H1 (cell line): Measurements from ENCODE around the gene GRP. TPM values are rescaled to one million over a fixed set of nuclear protein-coding genes. Genes with fewer than 3 reads are reported as not detected.
A peak's percentile ranks its signal among the peaks of the same experiment; 100 is the strongest.

Experiments used
- CTCF ChIA-PET: fragments of 300-600 bp; sonication (Branson Sonifier 250); formaldehyde crosslinking; loops from one replicate; lab custom pipeline; 2021; ENCODE audit not compliant: partially characterized antibody; lab: Charles Lee
- POLR2A ChIA-PET: fragments of 300-600 bp; sonication (Branson Sonifier 250); formaldehyde crosslinking; loops from one replicate; lab custom pipeline; 2021; ENCODE audit warnings: inconsistent platforms; ENCODE audit not compliant: partially characterized antibody; lab: Charles Lee
- DNase-seq, 2 experiments: peaks; one replicate each; pipeline versions ENCODE4 v3.0.0 to v3.0.0-alpha.2; 2010 to 2022; ENCODE audit warnings: low spot score in 2 of 2, low read depth in 1 of 2, mixed read lengths in 1 of 2
- FAIRE-seq: peaks from 2 replicates; lab custom pipeline; 2011; peaks lifted over from hg19 to GRCh38; lab: Jason Lieb, UNC
- H2AFZ ChIP-seq: 2 replicates; pipeline ENCODE4 v1.8.1; 2012; ENCODE audit warnings: low read length, inconsistent platforms
- H2AK5ac ChIP-seq: 2 replicates; pipeline ENCODE4 v1.6.1; 2013; ENCODE audit warnings: low read depth, low read length
- H2BK120ac ChIP-seq: replicated peaks from 2 replicates; pipeline ENCODE3; 2013; ENCODE audit warnings: low read depth, low read length, inconsistent platforms
- H2BK12ac ChIP-seq: 2 replicates; pipeline ENCODE4 v1.6.1; 2013; ENCODE audit warnings: low read depth, low read length
- H2BK15ac ChIP-seq: 2 replicates; pipeline ENCODE4 v1.6.1; 2013; ENCODE audit warnings: low read length
- H2BK20ac ChIP-seq: 2 replicates; pipeline ENCODE4 v1.6.1; 2013; ENCODE audit warnings: low read length
- H2BK5ac ChIP-seq: 2 replicates; pipeline ENCODE4 v1.6.1; 2013; ENCODE audit warnings: low read depth, low read length
- H3K14ac ChIP-seq: 2 replicates; pipeline ENCODE4 v1.6.1; 2013; ENCODE audit warnings: inconsistent platforms; ENCODE audit not compliant: insufficient read length
- H3K18ac ChIP-seq: 2 replicates; pipeline ENCODE4 v1.6.1; 2013; ENCODE audit warnings: low read length; ENCODE audit errors: extremely low read depth
- H3K23ac ChIP-seq: 2 replicates; pipeline ENCODE4 v1.6.1; 2013; ENCODE audit warnings: inconsistent platforms; ENCODE audit not compliant: insufficient read length
- H3K23me2 ChIP-seq: 2 replicates; pipeline ENCODE4 v1.6.1; 2013; ENCODE audit warnings: low read depth, low read length
- H3K27ac ChIP-seq: 2 replicates; pipeline ENCODE4 v1.6.1; 2011; ENCODE audit warnings: low read depth, low read length, inconsistent platforms
- H3K27me3 ChIP-seq, 4 experiments: replicated peaks in 1 of 4; 1 replicate in 1 of 4; 2 replicates in 3 of 4; pipeline versions ENCODE4 v1.6.1 to v1.8.1; 2011 to 2013; ENCODE audit warnings: low read length in 3 of 4, mild to moderate bottlenecking in 3 of 4, inconsistent platforms in 2 of 4, mixed read lengths in 2 of 4, moderate library complexity in 1 of 4; ENCODE audit not compliant: control insufficient read depth in 3 of 4, insufficient read depth in 3 of 4; ENCODE audit errors: extremely low read depth in 1 of 4
- H3K36me3 ChIP-seq, 4 experiments: 2 replicates each; pipeline versions ENCODE4 v1.6.1 to v1.8.1; 2011 to 2013; ENCODE audit warnings: mild to moderate bottlenecking in 4 of 4, low read length in 3 of 4, moderate library complexity in 2 of 4, control low read depth in 1 of 4, inconsistent platforms in 1 of 4; ENCODE audit not compliant: insufficient read depth in 4 of 4, control insufficient read depth in 2 of 4
- H3K4ac ChIP-seq: replicated peaks from 2 replicates; pipeline ENCODE3; 2013; ENCODE audit warnings: low read length, low read depth, mixed read lengths, inconsistent platforms; ENCODE audit not compliant: insufficient read length
- H3K4me1 ChIP-seq, 4 experiments: replicated peaks in 1 of 4; 1 replicate in 1 of 4; 2 replicates in 3 of 4; pipeline versions ENCODE4 v1.6.1 to v1.8.1; 2011 to 2013; ENCODE audit warnings: low read length in 3 of 4, inconsistent platforms in 2 of 4, mixed read lengths in 1 of 4; ENCODE audit not compliant: insufficient read depth in 4 of 4, control insufficient read depth in 3 of 4
- H3K4me2 ChIP-seq, 2 experiments: 2 replicates each; pipeline versions ENCODE4 v1.6.1 to v1.8.1; 2011 to 2013; ENCODE audit warnings: low read depth in 2 of 2, low read length in 2 of 2, control low read depth in 1 of 2, inconsistent platforms in 1 of 2, mild to moderate bottlenecking in 1 of 2; ENCODE audit not compliant: insufficient read depth in 1 of 2
- H3K4me3 ChIP-seq, 4 experiments: fragments of 200-600, 300-600 bp in 1 of 4; sonication (generic), shearing (Covaris generic), sonication (Bioruptor Twin) in 1 of 4; 2 replicates each; pipeline versions ENCODE4 v1.5.1 to v1.8.1; 2011 to 2016; ENCODE audit warnings: low read length in 4 of 4, low read depth in 3 of 4, control low read depth in 2 of 4, inconsistent platforms in 2 of 4, mild to moderate bottlenecking in 2 of 4, mixed read lengths in 1 of 4, moderate library complexity in 1 of 4; ENCODE audit not compliant: insufficient read depth in 2 of 4; ENCODE audit errors: extremely low read depth in 1 of 4
- H3K56ac ChIP-seq: replicated peaks from 2 replicates; pipeline ENCODE3; 2013; ENCODE audit warnings: low read depth, mild to moderate bottlenecking, mixed read lengths, low read length, inconsistent platforms; ENCODE audit not compliant: insufficient read length
- H3K79me1 ChIP-seq: 2 replicates; pipeline ENCODE4 v1.6.1; 2013; ENCODE audit warnings: low read depth, low read length, control low read depth
- H3K79me2 ChIP-seq, 2 experiments: 2 replicates each; pipeline versions ENCODE4 v1.6.1 to v1.8.1; 2012 to 2013; ENCODE audit warnings: low read length in 2 of 2, mild to moderate bottlenecking in 2 of 2, inconsistent platforms in 1 of 2; ENCODE audit not compliant: insufficient read depth in 2 of 2, control insufficient read depth in 1 of 2
- H3K9ac ChIP-seq, 4 experiments: replicated peaks in 1 of 4; 1 replicate in 1 of 4; 2 replicates in 3 of 4; pipeline versions ENCODE4 v1.6.1 to v1.8.1; 2011 to 2013; ENCODE audit warnings: low read depth in 3 of 4, low read length in 3 of 4, control low read depth in 2 of 4, mild to moderate bottlenecking in 2 of 4, moderate library complexity in 2 of 4, inconsistent platforms in 1 of 4; ENCODE audit errors: extremely low read depth in 1 of 4
- H3K9me3 ChIP-seq, 2 experiments: 2 replicates each; pipeline versions ENCODE4 v1.6.1 to v1.8.1; 2012 to 2013; ENCODE audit warnings: mild to moderate bottlenecking in 2 of 2, moderate library complexity in 2 of 2, control low read depth in 1 of 2, inconsistent platforms in 1 of 2, low read depth in 1 of 2, low read length in 1 of 2, mixed read lengths in 1 of 2; ENCODE audit not compliant: insufficient read depth in 2 of 2
- H4K20me1 ChIP-seq, 2 experiments: replicated peaks in 1 of 2; 2 replicates each; pipeline versions ENCODE3 to v1.8.1; 2011 to 2013; ENCODE audit warnings: inconsistent platforms in 2 of 2, low read length in 2 of 2, mild to moderate bottlenecking in 1 of 2; ENCODE audit not compliant: insufficient read depth in 2 of 2, control insufficient read depth in 1 of 2
- H4K5ac ChIP-seq: 2 replicates; pipeline ENCODE4 v1.6.1; 2013; ENCODE audit warnings: low read length, low read depth, mixed read lengths, inconsistent platforms; ENCODE audit not compliant: insufficient read length
- H4K8ac ChIP-seq: 2 replicates; pipeline ENCODE4 v1.8.0; 2013; ENCODE audit warnings: mild to moderate bottlenecking, moderate library complexity, low read length, inconsistent platforms; ENCODE audit not compliant: insufficient read depth; ENCODE audit errors: extremely low read depth
- H4K91ac ChIP-seq: replicated peaks from 2 replicates; pipeline ENCODE3; 2013; ENCODE audit warnings: low read length, mixed read lengths, inconsistent platforms; ENCODE audit not compliant: insufficient read length
- ATF3 ChIP-seq: IDR thresholded peaks from 2 replicates; pipeline ENCODE4 v1.6.1; 2011; ENCODE audit warnings: low read depth, mild to moderate bottlenecking, low read length; ENCODE audit not compliant: insufficient read depth
- CHD2 ChIP-seq: IDR thresholded peaks from 2 replicates; pipeline ENCODE4 v1.6.1; 2012; ENCODE audit warnings: low read length, improper control_type of control experiment
- GABPA ChIP-seq: IDR thresholded peaks from 2 replicates; pipeline ENCODE4 v1.6.1; 2011; ENCODE audit warnings: mild to moderate bottlenecking, low read length, moderate library complexity, borderline replicate concordance; ENCODE audit not compliant: insufficient read depth
- NANOG ChIP-seq: IDR thresholded peaks from 2 replicates; pipeline ENCODE4 v1.6.1; 2011; ENCODE audit warnings: low read length, low read depth, mild to moderate bottlenecking, inconsistent platforms; ENCODE audit not compliant: insufficient read depth, poor library complexity, severe bottlenecking
- RAD21 ChIP-seq, 2 experiments: IDR thresholded peaks in 1 of 2; conservative IDR thresholded peaks in 1 of 2; 2 replicates each; pipeline ENCODE4 v1.6.1; 2011; ENCODE audit warnings: low read depth in 2 of 2, low read length in 2 of 2, improper control_type of control experiment in 1 of 2, inconsistent platforms in 1 of 2, mild to moderate bottlenecking in 1 of 2, moderate library complexity in 1 of 2
- RBBP5 ChIP-seq: IDR thresholded peaks from 2 replicates; pipeline ENCODE4 v1.7.1; 2012; ENCODE audit warnings: low read depth, mild to moderate bottlenecking, inconsistent platforms, low read length, moderate library complexity, borderline replicate concordance
- RFX5 ChIP-seq: IDR thresholded peaks from 2 replicates; pipeline ENCODE4 v1.6.1; 2011; ENCODE audit warnings: low read depth, low read length, improper control_type of control experiment, borderline replicate concordance
- WGBS, 2 experiments: shearing (Covaris generic) in 1 of 2; methylation state at CpG; one replicate each; pipeline versions ENCODE4 v1.1.6 to v1.1.7; 2013 to 2015; ENCODE audit warnings: low lambda C conversion rate in 2 of 2, mixed read lengths in 2 of 2, inconsistent platforms in 1 of 2, low coverage in 1 of 2, missing lambda C conversion rate in 1 of 2; ENCODE audit not compliant: insufficient replicate concordance in 2 of 2, insufficient coverage in 1 of 2, insufficient read length in 1 of 2; ENCODE audit errors: extremely low coverage in 1 of 2, missing lambda C conversion rate in 1 of 2; 5-methylcytosine and 5-hydroxymethylcytosine counted together
- long read RNA-seq, 2 experiments: library from RNA in 1 of 2; library from capped mRNA in 1 of 2; stranded (forward); transcript quantifications; one replicate each; pipeline ENCODE4 v2.0.0, GENCODE V29; 2021; ENCODE audit warnings: inconsistent platforms in 1 of 2
- polyA minus RNA-seq, 3 experiments: library from RNA; depleted of rRNA, polyadenylated mRNA; stranded (reverse); fragments of >200 nt; gene quantifications; 1 replicate in 2 of 3; 2 replicates in 1 of 3; pipeline ENCODE4 v1.2.3, GENCODE V29; 2011
- polyA plus RNA-seq, 7 experiments: library from polyadenylated mRNA; depleted of rRNA in 3 of 7; stranded (reverse) in 5 of 7; unstranded in 2 of 7; fragments of >200 nt in 5 of 7; fragments of 200-250 nt in 2 of 7; gene quantifications; 1 replicate in 5 of 7; 2 replicates in 1 of 7; 4 replicates in 1 of 7; pipeline versions ENCODE4 v1.2.1 to v1.2.3, GENCODE V29; 2011 to 2013; ENCODE audit warnings: missing spikeins in 2 of 7, mixed read lengths in 2 of 7
- total RNA-seq: library from RNA; stranded (reverse); fragmentation: NEBNext Ultra II Directional; extraction: Animal tissue kit (Norgen Biotek cat#: 25700); gene quantifications from 2 replicates; pipeline ENCODE4 v1.2.1, GENCODE V29; 2021

Gene GRP
- total RNA-seq (not detected in 2 replicates), polyA plus RNA-seq (2011; rRNA removed) (not detected in 2 replicates), polyA minus RNA-seq (2011; rRNA and poly(A)+ RNA removed) (not detected in 2 replicates)
- polyA plus RNA-seq (2011; cell fraction: cytosol; rRNA removed): not detected
- polyA plus RNA-seq (2011; cell fraction: nucleus; rRNA removed): 0.14 TPM
- polyA plus RNA-seq (2012, experiment 1 of 2): not detected in 4 replicates
- polyA plus RNA-seq (2012, experiment 2 of 2): not detected
- polyA plus RNA-seq (2013, experiment 1 of 2): not detected
- not detected for polyA plus RNA-seq (2013, experiment 2 of 2)
- polyA minus RNA-seq (2011; cell fraction: cytosol; rRNA and poly(A)+ RNA removed): not detected
- not detected for polyA minus RNA-seq (2011; cell fraction: nucleus; rRNA and poly(A)+ RNA removed)
- long read RNA-seq, experiment 1: 0 reads
- long read RNA-seq, experiment 2: 0 reads

- H3K27ac ChIP-seq: no peak within 1 kb of the TSS
- H3K27me3 ChIP-seq: peaks cover 46 to 66% (median 55%) of the 10 kb centered on the region in 4 experiments
- no peak within 1 kb of the TSS for H2BK120ac ChIP-seq
- H3K36me3 ChIP-seq: no peaks in the 10 kb centered on the region
- no peaks in the 10 kb centered on the region for H3K9me3 ChIP-seq
- H4K5ac ChIP-seq: no peak within 1 kb of the TSS
- DNase-seq: peak in 1 of 2 experiments; percentile 57
- no peaks in the 10 kb centered on the region for H3K79me1 ChIP-seq
- FAIRE-seq: no peak
- 4% methylated on average over 27 of the region's 29 CpGs; no CpG with 5 or more reads in 1 of the 2 experiments for WGBS, 2 experiments
- H3K4me2 ChIP-seq: peak within 1 kb of the TSS; percentile 91 to 99
- no peak within 1 kb of the TSS for H2BK20ac ChIP-seq
- peak within 1 kb of the TSS; percentile 36 for H2AFZ ChIP-seq
- POLR2A ChIA-PET: interaction anchor here (1.0 to 1.5 kb wide), 4 partner anchors 9 to 79 kb away, joined by 3 to 5 read pairs (median 4); partner anchors contain the start of gene SEC11C
- H3K9ac ChIP-seq: peak within 1 kb of the TSS in 1 of 4 experiments; percentile 20; a peak in 1 of 7 replicates
- H2BK12ac ChIP-seq: peak within 1 kb of the TSS; percentile 33; the same call in 1 of the 2 replicates
- peak within 1 kb of the TSS; percentile 45 to 71 (median 56) for H3K4me3 ChIP-seq
- no peak for TF ChIP-seq RBBP5
- no peak for TF ChIP-seq GABPA
- no peak for TF ChIP-seq NANOG
- no peak for TF ChIP-seq RFX5
- TF ChIP-seq ATF3: no peak
- TF ChIP-seq RAD21 (IDR thresholded peaks at IDR 0.05 in 1 of 2, conservative IDR thresholded peaks at IDR 0.05 in 1 of 2; ENCODE audit: low read depth in 2 of 2, low read length in 2 of 2): peak in 1 of 2 experiments; percentile 20; a peak in 1 of 4 replicates
- TF ChIP-seq CHD2: no peak
- CTCF ChIA-PET: interaction anchor here (0.6 to 9.2 kb wide), 13 partner anchors 9 to 1026 kb away, joined by 3 to 72 read pairs (median 5); partner anchors contain the start of gene RAX
- no peak within 1 kb of the TSS for H3K4ac ChIP-seq
- H2AK5ac ChIP-seq: no peak within 1 kb of the TSS; the same call in 1 of the 2 replicates
- no peak within 1 kb of the TSS for H3K14ac ChIP-seq
- H3K4me1 ChIP-seq: peaks cover 0 to 14% (median 7%) of the 10 kb centered on the region in 4 experiments; a peak in 5 of 7 replicates
- H3K23me2 ChIP-seq: peaks cover 16% of the 10 kb centered on the region
- no peak within 1 kb of the TSS; the same call in 1 of the 2 replicates for H3K18ac ChIP-seq
- H4K8ac ChIP-seq: peak within 1 kb of the TSS; percentile 66; the same call in 1 of the 2 replicates
- H4K20me1 ChIP-seq: peaks cover 0 to 2% of the 10 kb centered on the region in 2 experiments
- H3K56ac ChIP-seq: no peak within 1 kb of the TSS
- 0 out of 2 replicates have a peak within 1 kb of the TSS, but pooled peaks have one; percentile 20 for H2BK15ac ChIP-seq
- H3K23ac ChIP-seq: no peak within 1 kb of the TSS
- no peak within 1 kb of the TSS for H4K91ac ChIP-seq
- no peak within 1 kb of the TSS for H2BK5ac ChIP-seq
- H3K79me2 ChIP-seq: no peaks in the 10 kb centered on the region
These were observed at the start of gene GRP for GRCh38 chr18:59219672-59220163. Gene GRP (plus strand): TSS chr18:59220158. CDS start chr18:59220266, 108 bp downstream.
